AG08395 (cell line): ENCODE measurements around the gene FOLR1.

Experiments
- DNase-seq: peaks from one replicate; pipeline ENCODE4 v3.0.0; 2012; ENCODE audit warnings: mixed read lengths, low spot score

Gene FOLR1

DNA sequence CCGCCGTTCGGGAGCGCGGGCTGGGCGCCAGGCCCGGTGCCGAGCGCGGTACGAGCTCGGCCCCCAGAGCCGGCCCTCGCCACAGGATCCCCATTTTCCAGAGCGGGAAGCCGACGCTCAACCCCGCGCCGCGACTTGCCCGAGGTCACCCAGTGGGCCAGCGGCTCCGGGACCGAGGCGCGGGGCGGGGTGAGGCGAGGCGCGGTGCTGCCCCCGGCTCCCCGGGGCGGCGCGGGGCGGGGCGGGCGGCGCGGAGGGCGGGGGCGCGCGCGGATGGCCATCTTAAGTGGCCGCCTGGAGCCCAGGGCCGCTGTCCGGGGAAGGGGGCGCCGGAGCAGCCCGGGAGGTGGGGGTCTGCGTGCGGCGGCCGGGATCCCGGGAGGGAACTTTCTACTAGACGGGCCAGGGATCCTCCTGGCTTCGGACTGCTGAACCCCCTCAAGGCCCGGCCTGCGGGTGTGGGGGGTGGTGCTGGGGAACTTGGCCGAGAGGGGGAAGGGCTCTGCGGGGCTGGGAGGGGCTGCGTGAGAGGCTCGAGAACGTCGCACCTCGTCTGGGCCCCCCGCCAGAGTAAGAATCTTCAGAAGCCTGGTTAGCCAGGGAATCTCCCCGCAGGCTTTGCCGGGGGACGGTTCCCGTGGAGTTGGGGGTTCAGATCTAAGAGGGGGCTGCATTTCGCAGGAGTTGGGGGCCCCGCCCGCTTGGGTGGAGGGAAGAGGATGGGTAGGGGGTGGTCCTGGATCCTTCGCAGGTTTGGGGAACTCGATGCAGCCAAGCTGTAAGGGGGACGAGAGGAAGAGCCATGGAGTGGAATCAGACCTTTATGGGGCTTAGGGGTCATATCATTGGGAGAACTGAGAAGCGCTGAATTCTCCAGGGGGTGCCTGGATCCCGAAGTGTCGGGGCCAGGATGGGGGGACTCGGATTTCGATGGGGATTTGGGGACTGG is 31.9 kb downstream of the FOLR1 start:
- peak; percentile 69 for DNase-seq

- peak; percentile 22 for DNase-seq
Observed at GRCh38 chr11:72224564-72225410, 32.8 kb downstream of the FOLR1 start, which contains the start of gene INPPL1. INPPL1 (plus strand) TSS chr11:72224767; CDS start chr11:72224985, 218 bp downstream.

DNA sequence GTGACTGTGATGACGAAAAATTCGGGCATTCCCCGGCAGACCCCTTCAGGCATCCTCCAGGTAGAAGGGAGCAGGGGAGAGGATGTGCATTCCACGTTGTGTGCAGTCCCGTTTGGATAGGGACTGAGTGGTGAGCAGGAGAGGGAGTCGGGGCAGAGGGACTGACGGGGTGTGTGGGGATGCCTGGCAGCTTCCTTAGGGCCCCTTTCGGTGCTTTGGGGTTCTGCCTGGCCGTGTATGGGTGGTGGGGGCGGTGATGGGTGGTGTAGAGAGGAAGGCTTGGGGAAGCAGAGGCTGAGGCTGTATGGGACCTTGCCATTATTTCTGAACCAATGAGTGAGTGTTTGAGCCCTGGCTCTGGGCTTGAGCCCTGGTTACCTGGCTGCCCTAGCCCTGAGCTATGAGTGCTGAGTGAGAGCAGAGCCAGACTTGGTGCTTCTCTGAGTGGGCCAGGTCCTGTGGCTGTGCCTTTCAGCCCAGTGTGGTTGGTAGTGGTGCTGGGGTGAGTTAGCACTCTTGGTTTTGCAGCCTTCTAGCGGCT is 33.5 kb downstream of the FOLR1 start:
- no peak for DNase-seq

DNA sequence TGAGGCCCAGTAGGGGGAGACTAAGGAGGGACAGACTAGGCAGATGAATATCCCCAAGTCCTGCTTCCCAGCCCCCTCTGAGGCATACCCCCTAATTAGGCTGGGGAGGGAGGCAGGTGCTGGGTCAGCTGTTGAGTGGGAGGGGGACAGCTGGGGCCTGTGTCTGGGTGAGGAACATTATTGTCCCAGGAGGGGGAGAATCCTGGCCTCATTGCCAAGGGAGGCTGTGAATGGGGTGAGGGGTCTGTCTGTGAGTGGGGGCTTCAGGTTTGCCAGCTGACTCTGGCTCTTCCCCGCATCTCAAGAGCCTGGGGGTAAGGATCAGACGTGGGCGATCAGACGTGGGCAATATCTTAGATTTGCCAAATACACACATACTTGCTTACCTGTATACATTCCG is 34.8 kb downstream of the FOLR1 start:
- DNase-seq = no peak

- DNase-seq = no peak
Observed at GRCh38 chr11:72227316-72228228, 35.6 kb downstream of the FOLR1 start.

GRCh38 chr11:72228229-72228843 is 36.4 kb downstream of the FOLR1 start:
- DNase-seq = no peak

DNA sequence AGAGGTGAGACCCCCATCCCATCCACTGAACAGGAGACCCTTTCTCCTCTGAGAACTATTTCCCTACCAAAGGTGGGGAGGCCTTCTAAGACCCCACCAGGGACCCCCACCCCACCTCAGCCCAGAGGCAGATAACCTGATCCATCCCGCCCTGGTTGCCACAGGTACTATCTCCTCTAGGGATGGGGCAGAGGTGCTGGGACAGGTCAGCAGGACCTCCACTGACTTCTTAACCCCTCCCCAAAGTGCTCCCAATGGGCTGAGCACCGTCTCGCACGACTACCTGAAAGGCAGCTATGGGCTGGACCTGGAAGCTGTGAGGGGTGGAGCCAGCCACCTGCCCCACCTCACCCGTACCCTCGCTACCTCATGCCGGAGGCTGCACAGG is 36.9 kb downstream of the FOLR1 start:
- DNase-seq = no peak

- no peak for DNase-seq
Observed at GRCh38 chr11:72229336-72229924, 37.5 kb downstream of the FOLR1 start.

DNA sequence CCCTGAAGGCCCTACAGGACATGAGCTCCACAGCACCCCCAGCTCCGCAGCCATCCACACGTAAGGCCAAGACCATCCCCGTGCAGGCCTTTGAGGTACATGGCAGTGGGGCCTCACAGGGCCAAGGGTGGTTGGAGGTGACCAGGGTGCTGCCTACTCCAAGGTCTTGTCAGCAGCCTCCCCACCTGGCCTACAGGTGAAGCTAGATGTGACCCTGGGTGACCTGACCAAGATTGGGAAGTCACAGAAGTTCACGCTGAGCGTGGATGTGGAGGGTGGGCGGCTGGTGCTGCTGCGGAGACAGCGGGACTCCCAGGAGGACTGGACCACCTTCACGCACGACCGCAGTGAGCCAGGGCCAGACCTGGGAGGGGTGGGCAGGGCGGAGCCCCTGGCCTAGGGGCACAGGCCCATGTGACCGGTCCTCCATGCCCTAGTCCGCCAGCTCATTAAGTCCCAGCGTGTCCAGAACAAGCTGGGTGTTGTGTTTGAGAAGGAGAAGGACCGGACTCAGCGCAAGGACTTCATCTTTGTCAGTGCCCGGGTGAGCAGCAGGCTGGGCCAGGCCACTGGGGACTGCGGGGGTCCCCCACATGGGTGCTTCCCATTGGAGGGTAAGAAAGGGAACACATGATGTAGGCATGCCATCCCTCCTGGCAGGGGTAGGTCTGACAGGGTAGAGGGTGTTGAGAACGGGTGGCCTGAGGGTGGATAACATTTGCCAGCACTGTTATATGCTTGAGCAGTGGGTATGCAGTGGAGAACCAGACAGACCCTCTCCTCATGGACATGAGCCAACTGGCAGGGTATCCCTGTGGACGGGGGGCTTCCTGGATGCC is 38.2 kb downstream of the FOLR1 start:
- DNase-seq = no peak

DNA sequence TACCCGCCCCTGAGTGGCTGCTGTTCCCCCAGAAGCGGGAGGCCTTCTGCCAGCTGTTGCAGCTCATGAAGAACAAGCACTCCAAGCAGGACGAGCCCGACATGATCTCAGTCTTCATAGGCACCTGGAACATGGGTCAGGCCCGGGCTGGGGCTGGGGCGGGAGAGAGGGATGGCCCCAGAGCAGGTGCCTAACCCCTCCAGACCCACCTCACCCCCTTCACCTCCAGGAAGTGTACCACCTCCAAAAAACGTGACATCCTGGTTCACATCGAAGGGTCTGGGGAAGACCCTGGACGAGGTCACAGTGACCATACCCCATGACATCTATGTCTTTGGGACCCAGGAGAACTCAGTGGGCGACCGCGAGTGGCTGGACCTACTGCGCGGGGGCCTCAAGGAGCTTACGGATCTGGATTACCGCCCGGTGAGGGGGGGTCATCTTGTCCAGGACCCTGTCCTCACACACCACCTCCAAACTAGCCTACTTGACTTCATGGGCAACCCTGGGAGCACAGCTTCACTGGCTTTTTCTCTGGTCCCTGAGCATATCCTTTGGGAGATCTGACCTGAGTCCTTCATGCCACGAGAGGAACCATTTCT is 38.9 kb downstream of the FOLR1 start:
- no peak for DNase-seq

DNA sequence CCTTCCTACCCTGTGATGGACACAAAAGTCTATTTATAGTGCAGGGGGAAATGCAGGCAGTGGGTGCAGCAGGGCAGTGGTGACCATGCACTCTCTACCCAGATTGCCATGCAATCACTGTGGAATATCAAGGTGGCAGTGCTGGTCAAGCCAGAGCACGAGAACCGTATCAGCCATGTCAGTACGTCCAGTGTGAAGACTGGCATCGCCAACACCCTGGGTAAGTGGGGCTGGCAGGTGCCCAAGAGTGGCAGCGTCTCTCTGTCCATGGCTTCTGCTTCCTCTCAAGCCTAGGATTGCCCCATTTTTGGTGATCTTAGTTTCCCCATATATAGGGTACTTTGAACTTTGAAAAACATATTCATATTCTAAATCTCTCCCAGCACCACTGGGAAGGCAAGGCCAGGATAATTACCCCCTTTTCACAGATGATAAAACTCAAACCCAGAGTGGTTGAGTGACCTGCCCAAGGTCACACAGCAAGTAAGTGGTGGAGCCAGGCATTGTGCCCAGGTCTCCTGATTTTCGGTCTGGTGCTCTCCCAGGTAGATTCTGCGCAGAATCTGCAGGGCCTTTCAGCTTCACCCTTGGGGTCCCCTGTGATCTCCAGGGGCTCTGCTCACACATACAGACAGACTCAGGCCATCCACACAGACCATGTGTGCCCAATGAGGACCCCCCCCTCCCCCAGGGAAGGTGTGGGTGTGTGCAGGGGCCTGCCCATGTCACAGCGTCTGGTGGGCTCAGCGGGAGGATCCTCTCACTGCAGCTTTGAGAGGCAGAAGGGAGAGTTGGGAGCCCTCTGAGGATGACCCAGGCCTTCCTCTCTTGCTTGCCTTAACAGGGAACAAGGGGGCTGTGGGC is 39.7 kb downstream of the FOLR1 start:
- no peak for DNase-seq

GRCh38 chr11:72232260-72233055 is 40.5 kb downstream of the FOLR1 start:
- no peak for DNase-seq

DNA sequence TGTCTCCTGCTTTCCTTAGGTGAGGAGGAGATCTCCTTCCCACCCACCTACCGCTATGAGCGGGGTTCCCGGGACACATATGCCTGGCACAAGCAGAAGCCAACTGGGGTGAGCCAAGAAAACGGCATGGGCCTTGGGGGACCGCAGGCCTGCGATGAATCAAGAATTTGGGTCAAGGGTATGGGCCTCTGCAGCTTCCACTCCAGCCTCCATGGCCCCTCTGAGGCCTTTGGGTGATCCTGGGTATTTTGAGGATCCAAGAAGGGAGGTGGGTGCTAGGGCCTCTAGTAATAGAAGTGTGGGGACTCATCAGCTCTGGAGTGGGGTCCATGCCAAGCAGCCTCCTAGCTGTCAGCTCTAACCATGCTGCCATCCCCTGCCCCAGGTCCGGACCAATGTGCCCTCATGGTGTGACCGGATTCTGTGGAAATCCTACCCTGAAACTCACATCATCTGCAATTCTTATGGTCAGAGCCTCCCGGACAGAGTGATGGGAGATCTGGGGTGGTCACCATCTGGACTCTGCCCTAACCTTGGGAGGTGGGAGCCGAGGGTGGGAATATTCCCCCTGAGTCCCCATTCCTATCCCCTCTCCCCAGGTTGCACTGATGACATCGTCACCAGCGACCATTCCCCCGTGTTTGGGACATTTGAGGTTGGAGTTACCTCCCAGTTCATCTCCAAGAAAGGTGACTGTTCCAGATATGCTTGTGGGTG is 41.3 kb downstream of the FOLR1 start:
- DNase-seq = no peak

DNA sequence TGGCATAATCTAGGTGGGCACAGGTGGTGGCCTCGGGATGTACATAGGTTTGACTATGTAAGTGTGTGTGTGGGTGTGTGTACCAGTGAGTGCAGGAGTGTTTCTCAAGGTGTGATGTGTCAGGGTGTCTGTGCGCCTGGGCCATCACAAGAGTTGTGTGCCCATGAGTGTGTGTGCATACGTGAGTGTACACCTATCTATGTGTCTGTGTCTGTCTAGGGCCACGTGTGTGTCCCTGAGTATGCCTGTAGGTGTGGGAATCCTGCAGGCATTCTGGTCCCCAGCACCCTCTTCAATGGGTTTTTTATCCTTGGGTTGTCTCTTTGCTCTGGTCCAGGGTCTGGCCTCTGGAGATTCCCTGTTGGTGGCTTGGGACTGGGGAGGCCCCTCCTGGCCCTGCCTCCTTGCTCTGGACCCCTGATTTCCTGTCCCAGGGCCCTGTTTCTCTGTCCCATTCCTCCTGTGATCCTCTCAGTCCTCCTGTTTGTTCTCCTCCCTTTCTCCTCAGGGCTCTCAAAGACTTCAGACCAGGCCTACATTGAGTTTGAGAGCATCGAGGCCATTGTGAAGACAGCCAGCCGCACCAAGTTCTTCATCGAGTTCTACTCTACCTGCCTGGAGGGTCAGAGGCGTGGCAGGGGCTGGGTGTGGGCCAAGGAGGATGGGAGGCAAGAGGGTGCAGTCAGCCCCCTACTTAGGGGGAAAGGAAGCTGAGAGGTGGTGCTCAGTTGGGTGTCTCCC is 42.0 kb downstream of the FOLR1 start:
- DNase-seq = no peak

- no peak for DNase-seq
Observed at GRCh38 chr11:72234514-72234830, 42.5 kb downstream of the FOLR1 start.

DNA sequence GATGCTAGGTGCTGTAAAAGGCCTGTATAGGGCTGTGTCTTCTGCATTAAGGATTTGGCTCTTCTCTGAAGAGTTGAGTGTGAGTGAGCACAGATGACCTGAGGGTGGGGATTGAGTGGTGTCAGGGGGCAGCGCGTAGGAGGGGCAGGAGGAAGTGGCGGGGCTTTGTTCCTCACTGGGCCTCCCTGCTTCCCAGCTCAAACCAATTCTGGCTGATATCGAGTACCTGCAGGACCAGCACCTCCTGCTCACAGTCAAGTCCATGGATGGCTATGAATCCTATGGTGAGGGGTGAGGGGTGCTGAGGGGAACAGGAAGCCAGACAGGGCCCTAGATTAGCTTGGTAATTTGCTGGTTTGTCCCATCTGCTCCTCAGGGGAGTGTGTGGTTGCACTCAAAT is 43.0 kb downstream of the FOLR1 start:
- no peak for DNase-seq
